GM19467 (cell line): ENCODE results near the gene VHLL.
A peak's percentile ranks its signal among the peaks of the same experiment; 100 is the strongest.
"Not testable (repeated sequence)": the region's sequence is repeated elsewhere in the genome, so short reads cannot be mapped to it uniquely, and the experiment has no call there.

Source experiments
- ATAC-seq: cut with Tn5 transposase; IDR thresholded peaks from one replicate; pipeline ENCODE4 v1.9.1; 2021; ENCODE audit warnings: mild to moderate bottlenecking, moderate library complexity; ENCODE audit not compliant: unreplicated experiment

VHLL gene

GRCh38 chr1:156298852-156299357 lies at the start of gene VHLL:
Gene VHLL, minus strand, starts transcription at chr1:156299307. Its CDS starts 118 bp downstream, at chr1:156299189.
- ATAC-seq = no peak

DNA sequence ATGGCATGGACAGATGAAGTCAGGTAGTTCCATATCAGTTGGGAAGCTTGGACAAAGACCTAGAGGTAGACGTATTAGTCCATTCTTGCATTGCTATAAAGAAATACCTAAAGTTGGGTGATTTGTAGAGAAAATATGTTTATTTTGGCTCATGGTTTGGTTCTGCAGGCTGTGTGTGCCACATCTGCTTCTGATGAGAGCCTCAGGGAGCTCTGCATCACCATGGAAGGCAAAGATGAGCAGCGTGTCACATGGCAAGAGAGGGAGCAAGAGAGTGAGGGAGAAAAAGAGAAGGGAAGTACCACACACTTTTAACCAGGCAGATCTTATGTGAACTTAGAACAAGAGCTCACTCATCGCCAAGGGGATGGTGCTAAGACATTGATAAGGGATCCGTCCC lies 48.2 kb upstream of the VHLL start:
- ATAC-seq = no peak

DNA sequence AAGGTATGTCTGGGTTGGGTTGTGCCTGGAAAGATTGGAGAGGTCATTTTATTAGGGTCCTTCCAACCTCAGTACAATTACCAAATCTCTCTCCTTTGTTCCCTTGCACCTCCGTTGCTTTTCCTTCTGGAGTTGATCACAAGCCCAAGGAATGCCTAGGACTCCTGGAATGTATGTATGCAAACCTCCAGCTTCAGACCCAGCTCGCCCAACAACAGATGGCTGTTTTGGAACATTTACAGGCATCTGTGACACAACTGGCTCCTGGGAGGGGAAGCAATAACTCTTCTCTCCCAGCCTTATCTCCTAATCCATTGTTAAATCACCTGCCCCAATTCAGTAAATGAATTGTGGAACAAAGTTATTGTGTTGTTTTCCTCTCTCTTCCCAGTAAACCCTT lies 47.5 kb upstream of the VHLL start:
- ATAC-seq = no peak

DNA sequence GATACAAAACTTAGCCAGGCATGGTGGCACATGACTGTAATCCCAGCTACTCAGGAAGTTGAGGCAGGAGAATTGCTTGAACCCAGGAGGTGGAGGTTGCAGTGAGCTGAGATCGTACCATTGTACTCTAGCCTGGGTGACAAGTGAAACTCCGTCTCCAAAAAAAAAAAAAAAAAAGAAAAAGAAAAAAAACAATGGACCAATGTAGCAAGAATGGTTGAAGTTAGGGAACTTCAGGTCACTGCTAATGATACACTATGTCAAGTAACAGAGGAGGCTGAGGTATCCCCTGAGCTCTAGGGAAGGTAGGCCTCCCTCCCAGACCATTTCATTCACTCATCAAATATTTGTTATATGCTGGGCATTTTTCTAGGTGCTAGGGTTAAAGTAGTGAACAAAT lies 46.9 kb upstream of the VHLL start:
- ATAC-seq = not testable (repeated sequence)

DNA sequence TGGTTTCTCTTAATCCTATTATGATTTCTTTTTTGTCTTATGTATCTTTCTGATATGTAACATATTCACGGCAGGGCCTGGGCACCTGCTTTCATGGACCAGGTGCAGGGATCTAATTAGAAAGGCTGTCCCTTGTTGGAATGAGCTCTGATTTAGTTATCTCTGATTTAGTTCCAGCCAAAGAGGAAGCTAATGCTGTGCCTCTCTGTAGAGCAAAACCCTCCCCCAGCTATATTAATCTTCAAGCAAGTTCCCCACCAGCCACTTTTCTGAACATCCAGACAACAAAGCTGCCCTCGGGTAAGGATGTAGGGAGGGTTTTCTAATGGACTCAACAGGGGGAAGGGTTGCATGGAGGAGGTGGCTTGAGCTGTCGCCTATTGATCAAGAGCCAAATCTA lies 45.3 kb upstream of the VHLL start:
- ATAC-seq = no peak

DNA sequence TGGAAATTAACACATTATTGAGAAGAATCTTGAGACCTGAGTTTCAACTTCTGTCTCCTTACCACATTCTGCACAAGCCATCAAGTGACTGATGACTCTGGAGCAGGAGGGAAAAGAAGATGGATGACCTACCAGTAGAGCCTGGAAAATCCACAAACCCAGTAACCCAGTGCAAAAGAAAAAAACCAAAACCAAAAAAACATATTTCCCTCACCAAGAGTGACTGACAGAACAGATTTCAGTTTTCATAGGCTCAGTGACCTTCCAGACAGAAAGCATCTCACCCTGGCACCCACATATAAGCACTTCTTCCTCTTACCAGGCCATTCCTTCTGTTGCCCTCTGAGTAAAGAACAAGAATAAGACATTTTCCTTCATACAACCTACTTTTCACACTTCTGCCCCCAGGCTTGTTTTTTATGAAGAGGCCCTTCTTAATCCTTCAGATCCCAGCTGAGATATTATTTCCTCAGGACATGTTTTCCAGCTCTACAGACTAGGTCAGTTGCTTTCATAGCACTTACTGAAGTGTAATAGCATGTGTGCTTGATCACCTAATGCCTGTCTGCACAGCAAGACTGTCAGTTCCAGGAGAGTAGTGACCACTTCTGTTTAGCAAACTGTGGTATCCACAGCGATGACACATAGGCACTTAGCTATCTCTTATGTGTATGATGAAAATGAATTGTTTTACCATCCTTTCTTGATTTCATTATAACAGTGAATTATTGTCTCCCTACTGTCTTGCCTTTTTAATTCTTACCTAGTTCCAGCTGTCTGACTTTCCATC lies 43.3 kb upstream of the VHLL start:
- ATAC-seq = no peak

GRCh38 chr1:156338180-156338976 lies 39.3 kb upstream of the VHLL start, which contains the start of the genes CCT3 and TSACC:
Gene CCT3, minus strand, starts transcription at chr1:156338292. Its CDS starts 108 bp downstream, at chr1:156338184.
Gene TSACC, plus strand, starts transcription at chr1:156338526. Its CDS starts 1,232 bp downstream, at chr1:156339758.
- ATAC-seq = peak; percentile 76

- peak; percentile 3 for ATAC-seq
These were observed 38.7 kb upstream of the VHLL start for GRCh38 chr1:156337888-156338179.

DNA sequence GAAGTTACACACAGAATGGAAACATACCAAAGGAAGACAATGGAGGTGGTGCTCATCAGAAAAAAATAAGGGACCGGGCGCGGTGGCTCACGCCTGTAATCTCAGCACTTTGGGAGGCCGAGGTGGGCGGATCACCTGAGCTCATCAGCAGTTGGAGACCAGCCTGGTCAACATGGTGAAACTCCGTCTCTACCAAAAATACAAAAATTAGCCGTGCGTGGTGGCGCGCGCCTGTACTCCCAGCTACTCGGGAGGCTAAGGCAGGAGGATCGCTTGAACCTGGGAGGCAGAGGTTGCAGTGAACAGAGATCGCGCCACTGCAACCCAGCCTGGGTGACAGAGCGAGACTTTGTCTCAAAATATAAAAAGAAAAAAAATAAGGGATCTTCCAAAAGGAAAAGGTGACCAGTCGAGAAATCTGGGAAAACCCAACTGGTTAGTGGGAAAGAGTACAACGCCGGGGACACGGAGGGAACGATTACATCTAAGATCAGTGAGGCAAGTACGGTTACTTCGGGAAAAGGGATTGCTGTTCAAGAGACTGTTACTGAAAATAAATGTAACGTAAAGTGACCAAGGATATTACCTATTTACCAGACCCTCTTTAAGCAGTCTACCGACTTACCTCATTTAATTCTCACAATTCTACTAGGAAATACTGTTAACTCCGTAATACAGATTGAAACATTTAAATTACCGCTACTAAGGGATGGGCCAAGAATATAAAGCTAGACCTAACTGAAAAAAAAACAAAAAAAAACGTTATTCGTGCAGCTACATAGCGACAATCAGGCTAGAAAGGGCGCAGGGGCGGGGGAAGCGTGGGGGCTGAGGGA lies 38.2 kb upstream of the VHLL start:
- ATAC-seq = no peak

- no peak for ATAC-seq
These were observed 37.1 kb upstream of the VHLL start for GRCh38 chr1:156336242-156336641.

GRCh38 chr1:156323179-156323578 lies 24.1 kb upstream of the VHLL start:
- ATAC-seq = not testable (repeated sequence)

- no peak for ATAC-seq
These were observed 21.5 kb upstream of the VHLL start for GRCh38 chr1:156320560-156320959.

- no peak for ATAC-seq
These were observed 20.6 kb upstream of the VHLL start for GRCh38 chr1:156319664-156320063.

DNA sequence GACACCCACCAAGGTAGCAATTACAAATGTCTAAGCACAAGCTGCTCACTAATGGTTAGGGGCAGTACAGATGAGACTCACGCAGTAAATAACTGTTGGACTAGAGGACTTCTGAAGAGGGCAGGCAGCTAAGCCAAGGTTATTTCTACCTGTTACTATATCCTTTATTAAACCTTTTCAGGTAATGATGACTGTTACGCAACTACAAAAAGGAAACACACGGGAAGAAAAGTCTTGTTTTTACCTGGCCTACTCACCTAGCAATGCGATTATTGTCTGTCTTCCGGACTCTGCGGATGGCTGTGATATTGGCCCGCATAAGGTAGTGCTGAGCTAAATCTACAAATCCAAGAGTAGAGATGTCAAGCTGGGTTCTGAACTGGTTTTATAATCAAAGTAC lies 17.8 kb upstream of the VHLL start:
- ATAC-seq = no peak

- ATAC-seq = no peak
These were observed 11.9 kb upstream of the VHLL start for GRCh38 chr1:156310962-156311361.

DNA sequence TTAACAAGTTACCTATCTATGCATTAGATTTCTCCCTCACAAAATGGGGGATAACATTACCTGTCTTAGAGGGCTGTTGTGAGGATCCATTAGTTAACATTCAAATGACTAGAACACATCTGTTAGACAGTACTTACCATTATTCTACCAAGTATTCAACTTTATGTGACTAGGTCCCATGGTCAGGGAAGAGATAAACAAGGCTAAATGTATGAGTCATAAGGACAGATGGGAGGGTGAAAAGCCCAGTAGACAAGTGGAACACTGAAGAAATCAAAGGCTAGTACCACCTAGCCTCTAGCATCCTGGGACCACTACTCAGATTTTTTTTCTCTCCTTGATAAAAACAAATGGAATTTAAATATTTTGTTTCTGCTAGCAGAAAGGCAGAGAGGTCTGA lies 9.0 kb upstream of the VHLL start:
- no peak for ATAC-seq

GRCh38 chr1:156305215-156305614 lies 6.1 kb upstream of the VHLL start:
- ATAC-seq = no peak

DNA sequence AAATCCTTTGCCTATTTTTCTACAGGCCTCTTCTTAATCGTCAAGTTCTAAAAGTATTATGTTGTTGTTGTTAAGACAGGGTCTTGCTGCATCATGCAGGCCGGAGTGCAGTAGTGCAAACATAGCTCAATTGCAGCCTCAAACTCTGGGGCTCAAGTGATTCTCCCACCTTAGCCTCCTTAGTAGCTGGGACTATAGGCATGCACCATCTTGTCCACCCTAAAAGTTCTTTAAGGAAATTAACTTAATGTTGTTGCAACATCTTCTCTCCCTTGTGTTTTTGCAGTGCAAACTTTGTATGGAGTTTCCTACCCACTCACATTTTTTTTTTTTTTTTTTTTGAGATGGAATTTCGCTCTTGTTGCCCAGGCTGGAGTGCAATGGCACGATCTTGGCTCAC lies 4.1 kb upstream of the VHLL start:
- no peak for ATAC-seq

GRCh38 chr1:156295391-156295947 lies 3.6 kb downstream of the VHLL start, which contains the start of gene GLMP:
Gene GLMP, minus strand, starts transcription at chr1:156295679. Its CDS starts 34 bp downstream, at chr1:156295645.
- no peak for ATAC-seq

DNA sequence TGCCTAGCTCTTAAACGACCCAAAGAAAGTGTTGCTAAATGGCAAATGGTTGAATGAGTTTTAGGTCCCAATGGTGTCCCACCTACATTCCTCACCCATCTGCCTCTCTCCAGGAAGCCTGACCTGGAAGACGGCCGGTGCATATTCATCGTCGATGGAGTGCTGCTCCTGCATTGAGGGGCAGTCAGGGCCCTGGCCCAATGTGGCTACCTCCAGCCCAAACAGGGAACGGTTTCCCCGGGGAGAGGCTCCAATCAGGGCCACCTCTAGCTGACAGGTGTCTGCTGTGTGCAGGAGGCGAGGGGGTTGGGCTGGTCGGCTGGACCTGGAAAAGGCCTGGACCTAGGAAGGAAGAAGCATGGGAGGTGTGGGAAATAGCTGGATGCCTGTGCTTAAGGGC lies 5.2 kb downstream of the VHLL start:
- no peak for ATAC-seq

DNA sequence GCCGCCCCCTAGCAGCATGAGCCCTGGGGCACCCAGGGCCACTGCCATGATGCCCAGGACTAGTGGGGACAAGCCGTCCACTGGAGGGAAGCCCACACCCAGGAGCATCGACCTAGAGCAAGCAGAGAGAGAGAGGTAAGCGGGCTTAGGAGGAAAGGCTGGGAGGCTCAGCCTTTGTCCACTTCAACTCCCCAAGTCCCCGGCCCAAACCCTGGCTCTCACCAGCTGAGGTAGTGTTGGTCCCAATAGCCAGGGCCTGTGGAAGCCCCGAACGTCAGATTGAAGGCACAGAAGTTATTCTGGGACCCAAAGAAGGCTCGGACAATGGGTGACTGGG lies 6.0 kb downstream of the VHLL start:
- no peak for ATAC-seq
